Mesothelial cell of epicardium (in vitro differentiated cells): Measurements from ENCODE around the gene FRS3. TPM values are rescaled to one million over a fixed set of nuclear protein-coding genes. Genes with fewer than 3 reads are reported as not detected.

Experiments
- DNase-seq, 2 experiments: peaks; one replicate each; pipeline ENCODE4 v3.0.0; 2021; ENCODE audit warnings: low spot score in 2 of 2; ENCODE audit not compliant: unreplicated experiment in 2 of 2
- H3K27ac Mint-ChIP-seq: 2 replicates; pipeline ENCODE4 v1.8.0; 2021; ENCODE audit warnings: mixed read lengths
- H3K27me3 Mint-ChIP-seq: 2 replicates; pipeline ENCODE4 v1.8.0; 2021; ENCODE audit warnings: low read depth, mixed read lengths
- H3K36me3 Mint-ChIP-seq: 2 replicates; pipeline ENCODE4 v1.8.0; 2021; ENCODE audit warnings: mixed read lengths
- H3K4me1 Mint-ChIP-seq: 2 replicates; pipeline ENCODE4 v1.8.0; 2021; ENCODE audit warnings: mixed read lengths
- H3K4me3 Mint-ChIP-seq: 2 replicates; pipeline ENCODE4 v1.8.0; 2021; ENCODE audit warnings: mild to moderate bottlenecking, moderate library complexity, mixed read lengths
- H3K9me3 Mint-ChIP-seq: 2 replicates; pipeline ENCODE4 v1.8.0; 2021; ENCODE audit warnings: mixed read lengths
- CTCF ChIP-seq: fragments of 200-600 bp; sonication (generic); IDR thresholded peaks from one replicate; pipeline ENCODE4 v1.5.0; 2021; ENCODE audit warnings: antibody characterized with exemption; ENCODE audit not compliant: unreplicated experiment
- total RNA-seq: library from RNA; stranded (reverse); gene quantifications from 3 replicates; pipeline ENCODE4 v1.2.1, GENCODE V29; 2021

The FRS3 gene
- total RNA-seq, 1 donor from 2014 or later, result 6.8 TPM

- no peak for DNase-seq
- Mint-ChIP-seq H3K4me3 (no peak overlapping the region), H3K9me3 (no peaks in the 10 kb centered on the region), H3K36me3 (no peaks in the 10 kb centered on the region), H3K4me1 (peaks cover 2% of the 10 kb centered on the region), H3K27me3 (no peaks in the 10 kb centered on the region), H3K27ac (no peak overlapping the region)
- TF ChIP-seq CTCF, result no peak
Measured at GRCh38 chr6:41821266-41821665, 41.6 kb upstream of the FRS3 start.

- no peak for DNase-seq
- Mint-ChIP-seq H3K27ac (no peak overlapping the region), H3K4me1 (peaks cover 2% of the 10 kb centered on the region), H3K9me3 (no peaks in the 10 kb centered on the region), H3K27me3 (no peaks in the 10 kb centered on the region), H3K36me3 (no peaks in the 10 kb centered on the region), H3K4me3 (no peak overlapping the region)
- TF ChIP-seq CTCF, result no peak
Measured at GRCh38 chr6:41818271-41819054, 38.8 kb upstream of the FRS3 start.

- Mint-ChIP-seq H3K27ac (no peak overlapping the region), H3K27me3 (no peaks in the 10 kb centered on the region), H3K4me3 (no peak overlapping the region), H3K36me3 (no peaks in the 10 kb centered on the region), H3K4me1 (peaks cover 2% of the 10 kb centered on the region), H3K9me3 (no peaks in the 10 kb centered on the region)
- TF ChIP-seq CTCF, result no peak
- no peak for DNase-seq
Measured at GRCh38 chr6:41815587-41815986, 35.9 kb upstream of the FRS3 start.

GRCh38 chr6:41814629-41815028 lies 34.9 kb upstream of the FRS3 start:
- Mint-ChIP-seq H3K27ac (no peak overlapping the region), H3K4me1 (peaks cover 2% of the 10 kb centered on the region), H3K36me3 (no peaks in the 10 kb centered on the region), H3K27me3 (no peaks in the 10 kb centered on the region), H3K9me3 (no peaks in the 10 kb centered on the region), H3K4me3 (no peak overlapping the region)
- DNase-seq, result no peak
- TF ChIP-seq CTCF, result no peak

- peaks cover 2% of the 10 kb centered on the region for H3K4me1 Mint-ChIP-seq
- no peak overlapping the region for H3K27ac Mint-ChIP-seq
- H3K27me3 Mint-ChIP-seq, result no peaks in the 10 kb centered on the region
- no peak for TF ChIP-seq CTCF
- no peaks in the 10 kb centered on the region for H3K9me3 Mint-ChIP-seq
- no peak for DNase-seq
- no peak overlapping the region for H3K4me3 Mint-ChIP-seq
- no peaks in the 10 kb centered on the region for H3K36me3 Mint-ChIP-seq
Measured at GRCh38 chr6:41813956-41814355, 34.3 kb upstream of the FRS3 start.
